Measurements from ENCODE around the gene HECTD1.
"Not testable (repeated sequence)": the region's sequence is repeated elsewhere in the genome, so short reads cannot be mapped to it uniquely, and the experiment has no call there.

Gene HECTD1

DNA sequence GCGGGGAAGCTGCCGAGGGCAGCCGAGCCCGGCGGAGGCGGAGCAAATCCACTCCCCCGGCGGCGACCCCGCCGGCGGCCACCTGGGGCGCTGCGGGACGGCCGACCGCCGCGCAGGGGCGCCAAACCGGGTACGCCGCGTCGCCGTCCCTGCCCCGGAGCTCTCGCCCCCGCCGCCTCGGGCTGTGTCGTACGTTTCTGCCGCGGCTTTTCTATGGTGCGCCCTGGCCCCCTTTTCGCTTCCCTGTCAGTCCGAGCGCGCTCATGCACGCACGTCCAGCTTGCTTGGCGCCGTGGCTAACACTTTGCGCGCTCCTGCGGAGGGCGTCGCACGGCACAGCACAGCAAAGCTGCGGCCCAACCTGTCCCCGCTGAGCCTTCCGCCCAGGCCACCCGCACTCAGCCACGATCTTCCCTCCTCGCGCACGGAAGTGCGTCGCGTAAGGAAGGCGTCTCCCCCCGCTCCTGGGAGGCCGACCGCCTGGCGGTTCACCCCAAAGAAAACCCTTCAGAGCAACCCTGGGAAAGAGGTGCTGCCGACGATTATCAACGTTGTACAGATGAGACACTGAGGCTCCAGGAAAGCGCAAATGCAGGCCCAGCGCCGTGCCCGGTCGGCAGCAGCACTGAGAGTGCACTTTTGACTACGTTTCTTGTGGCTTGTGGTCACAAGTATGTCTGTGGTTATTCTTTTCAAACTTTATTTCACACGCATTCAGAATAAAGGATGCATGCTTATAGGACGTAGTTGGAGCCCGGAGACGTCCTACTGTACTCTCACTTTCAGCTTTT lies at the start of gene HECTD1:
Gene HECTD1 (minus strand): TSS at position 39 of the 791 bp plus-strand sequence. CDS start 1,857 bp downstream, outside the sequence.
- peak; percentile 84 to 85 for DNase-seq (ENCODE audit: low read depth in 2 of 2)

DNA sequence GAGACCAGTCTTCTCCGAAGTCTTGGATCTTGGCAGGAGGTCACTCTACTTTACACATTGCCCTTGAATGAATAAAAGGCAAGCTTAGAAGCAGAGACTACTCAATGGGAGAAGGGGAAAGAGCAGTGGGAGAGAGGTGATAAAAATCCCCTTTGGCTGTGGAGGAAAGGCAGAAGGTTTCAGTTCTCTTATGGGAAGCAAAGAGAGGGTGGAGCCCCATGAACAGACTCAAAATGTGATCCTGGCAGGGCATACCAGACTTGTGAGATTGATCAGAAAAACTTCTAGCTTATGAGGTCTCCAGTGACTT lies 49.6 kb upstream of the HECTD1 start:
- no peak for DNase-seq (ENCODE audit: low read depth in 2 of 2)

DNA sequence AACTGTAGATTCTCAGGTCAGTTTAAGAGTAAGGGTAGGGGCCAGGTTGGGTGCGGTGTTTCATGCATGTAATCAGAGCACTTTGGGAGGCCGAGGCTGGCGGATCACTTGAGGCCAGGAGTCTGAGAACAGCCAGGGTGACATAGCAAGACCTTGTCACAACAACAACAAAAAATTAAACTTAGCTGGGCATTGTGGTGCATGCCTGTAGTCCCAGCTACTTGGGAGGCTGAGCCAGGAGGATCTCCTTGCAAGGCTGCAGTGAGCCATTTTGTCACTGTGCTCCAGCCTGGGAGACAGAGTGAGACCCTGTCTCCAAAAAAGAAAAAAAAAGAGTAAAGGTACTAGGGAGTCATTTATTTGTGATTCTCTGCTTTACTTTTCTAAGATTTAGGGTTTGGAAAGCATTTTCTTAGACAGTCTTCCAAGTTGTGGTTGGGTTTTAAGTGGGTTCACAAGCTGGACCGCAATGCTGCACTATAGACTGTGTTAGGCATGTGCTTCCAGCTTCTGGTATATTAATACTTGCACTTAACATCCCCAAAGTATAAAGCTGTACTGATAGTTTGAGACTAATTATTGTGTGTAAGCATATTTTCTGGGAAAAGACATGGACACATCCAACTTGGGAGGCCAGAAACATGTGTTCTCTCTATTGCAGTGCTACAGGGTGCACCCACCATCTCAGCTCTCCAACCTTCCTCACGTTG lies 49.1 kb upstream of the HECTD1 start:
- DNase-seq (ENCODE audit: low read depth in 2 of 2) = no peak

DNA sequence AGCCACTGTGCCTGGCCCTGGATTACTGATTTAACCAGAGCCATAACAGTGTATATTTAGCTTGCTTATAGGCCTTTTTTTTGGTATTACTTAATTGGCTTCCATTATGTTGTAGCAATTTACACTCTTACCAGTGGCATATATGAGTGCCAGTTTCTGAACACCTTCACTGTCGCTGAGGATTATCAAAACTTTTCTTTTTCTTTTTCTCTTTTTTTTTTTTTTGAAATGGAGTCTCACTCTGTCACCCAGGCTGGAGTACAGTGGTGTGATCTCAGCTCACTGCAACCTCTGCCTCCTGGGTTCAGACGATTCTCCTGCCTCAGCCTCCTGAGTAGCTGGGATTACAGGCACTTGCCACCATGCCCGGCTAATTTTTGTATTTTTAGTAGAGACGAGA lies 48.3 kb upstream of the HECTD1 start:
- not testable (repeated sequence) for DNase-seq (ENCODE audit: low read depth in 2 of 2)

DNA sequence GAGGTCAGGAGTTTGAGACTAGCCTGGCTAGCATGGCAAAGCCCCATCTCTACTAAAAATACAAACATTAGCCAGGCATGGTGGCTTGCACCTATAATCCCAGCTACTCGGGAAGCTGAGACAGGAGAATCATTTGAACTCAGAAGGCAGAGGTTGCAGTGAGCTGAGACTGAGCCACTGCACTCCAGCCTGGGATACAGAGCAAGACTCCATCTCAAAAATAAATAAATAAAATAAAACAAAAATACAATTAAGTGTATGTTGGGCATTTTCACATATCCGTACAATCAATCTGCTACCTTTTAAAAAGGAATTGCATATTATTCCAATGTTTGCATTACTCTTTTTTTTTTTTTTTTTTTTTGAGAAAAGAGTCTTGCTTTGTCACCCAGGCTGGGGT lies 47.7 kb upstream of the HECTD1 start:
- DNase-seq (ENCODE audit: low read depth in 2 of 2) = no peak

DNA sequence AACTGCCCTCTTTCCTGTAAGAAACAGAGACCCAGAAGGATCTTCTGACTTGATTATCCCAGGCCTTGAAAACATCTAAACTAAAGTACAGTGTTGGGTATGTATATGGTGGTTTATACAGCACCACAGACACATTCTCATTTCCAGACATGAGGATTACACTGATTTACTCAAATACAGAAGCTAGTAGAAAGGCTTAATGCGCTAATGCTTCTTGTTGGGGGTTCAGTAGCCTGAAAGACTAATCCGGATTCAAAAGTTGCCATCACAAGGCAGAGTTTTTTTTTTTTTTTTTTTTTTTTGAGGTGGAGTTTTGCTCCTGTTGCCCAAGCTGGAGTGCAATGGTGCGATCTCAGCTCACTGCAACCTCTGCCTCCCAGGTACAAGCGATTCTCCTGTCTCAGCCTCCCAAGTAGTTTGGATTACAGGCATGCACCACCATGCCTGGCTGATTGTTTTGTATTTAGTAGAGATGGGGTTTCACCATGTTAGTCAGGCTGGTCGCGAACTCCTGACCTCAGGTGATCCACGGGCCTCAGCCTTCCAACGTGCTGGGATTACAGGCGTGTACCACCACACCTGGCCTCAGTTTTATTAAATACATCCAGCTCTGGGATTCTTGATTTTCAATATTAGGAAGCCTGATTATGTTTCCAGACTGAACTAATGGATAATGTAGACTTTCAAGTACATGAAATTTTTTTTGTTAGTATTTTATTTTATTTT lies 46.3 kb upstream of the HECTD1 start:
- no peak for DNase-seq (ENCODE audit: low read depth in 2 of 2)

DNA sequence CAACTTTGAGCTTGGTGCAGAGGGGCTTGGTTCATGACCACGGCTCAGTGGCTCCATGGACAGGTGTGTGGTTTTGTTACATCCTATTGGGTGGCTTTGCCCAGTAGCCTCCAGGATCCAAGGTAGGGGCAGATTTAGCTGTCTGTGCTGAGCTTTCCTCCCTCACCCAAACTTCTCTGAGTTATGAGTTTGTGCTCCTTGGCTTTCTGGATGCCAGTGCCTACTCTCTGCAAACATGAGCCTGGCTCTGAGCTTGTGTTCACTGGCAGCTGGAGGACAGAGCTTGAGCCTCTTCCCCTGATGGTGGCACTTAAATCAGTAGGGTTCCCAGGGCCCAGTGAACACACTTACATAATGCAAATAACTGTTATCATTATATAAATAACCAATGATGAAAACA lies 45.3 kb upstream of the HECTD1 start:
- no peak for DNase-seq (ENCODE audit: low read depth in 2 of 2)

DNA sequence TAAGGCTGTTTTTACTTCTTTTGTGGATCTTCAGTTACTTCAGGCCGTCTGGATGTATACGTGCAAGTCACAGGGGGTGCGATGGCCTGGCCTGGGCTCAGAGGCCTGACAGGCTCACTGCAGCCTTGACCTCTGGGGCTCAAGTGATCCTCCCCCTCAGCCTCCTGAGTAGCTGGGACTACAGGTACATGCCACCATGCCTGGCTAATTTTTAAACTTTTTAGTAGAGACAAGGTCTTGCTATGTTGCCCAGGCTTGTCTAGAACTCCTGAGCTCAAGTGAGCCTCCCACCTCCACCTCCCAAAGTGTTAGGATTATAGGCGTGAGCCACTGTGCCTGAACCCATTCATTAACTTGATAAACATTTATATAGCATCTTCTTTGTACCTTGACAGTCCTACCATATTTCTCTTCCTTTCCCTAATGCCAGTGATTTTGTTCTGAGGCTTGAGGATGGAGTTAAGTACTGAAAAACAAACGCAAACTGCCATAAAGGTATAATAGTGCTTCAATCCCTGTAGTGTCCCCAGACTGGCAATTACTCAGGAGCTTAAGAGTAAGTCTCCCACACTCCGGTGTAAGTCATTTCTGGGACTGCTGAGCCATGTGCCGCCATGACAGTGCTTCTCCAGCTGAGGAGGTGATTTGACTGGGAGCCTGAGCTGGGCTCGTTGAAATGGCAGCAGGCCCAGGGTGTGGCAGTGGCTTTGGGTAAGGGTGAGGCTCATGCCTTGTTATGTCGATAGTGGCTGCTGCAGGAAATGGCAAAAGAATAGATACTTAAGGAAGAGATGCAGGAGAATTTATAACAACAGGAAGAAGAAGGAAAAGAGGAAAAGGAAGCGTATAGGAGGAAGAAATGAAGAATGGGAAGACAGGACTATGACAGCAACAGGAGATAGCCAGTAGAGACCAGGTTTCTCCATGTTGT lies 43.7 kb upstream of the HECTD1 start:
- no peak for DNase-seq (ENCODE audit: low read depth in 2 of 2)

DNA sequence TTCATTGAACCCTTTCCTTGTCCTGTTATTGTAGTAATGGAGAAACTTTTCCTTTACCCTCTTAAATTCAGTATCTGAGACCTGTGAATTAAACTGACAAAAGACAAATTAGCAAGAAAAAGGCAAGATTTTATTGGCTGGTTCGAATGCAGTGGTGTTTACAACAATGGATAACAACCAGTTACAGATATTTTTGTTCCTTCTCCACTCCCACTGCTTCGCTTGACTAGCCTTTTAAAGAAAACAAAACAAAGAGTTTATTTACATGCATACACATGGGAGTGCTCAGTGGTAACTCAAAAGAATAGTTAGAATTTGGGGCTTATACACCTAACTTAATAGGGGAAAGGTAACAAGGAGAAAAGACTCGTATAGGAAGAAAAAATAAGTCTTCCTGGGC lies 37.0 kb upstream of the HECTD1 start:
- DNase-seq (ENCODE audit: low read depth in 2 of 2) = no peak

DNA sequence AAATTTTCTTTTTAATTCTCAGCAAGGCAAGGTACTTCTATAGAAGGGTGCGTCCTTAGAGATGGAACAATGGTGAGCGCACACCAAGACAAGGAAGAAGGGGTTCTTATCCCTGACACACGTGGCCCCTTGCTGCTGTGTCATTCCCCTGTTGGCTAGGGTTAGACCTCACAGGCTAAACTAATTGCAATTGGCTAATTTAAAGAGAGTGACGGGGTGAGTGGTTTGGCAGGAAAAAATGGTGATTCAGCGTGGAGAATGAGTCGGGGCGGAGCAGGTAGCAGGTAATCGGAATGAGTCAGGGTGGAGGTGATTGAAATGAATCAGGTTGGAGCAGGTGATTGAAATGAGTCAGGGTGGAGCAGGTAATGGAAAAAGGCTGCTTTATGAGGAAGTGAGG lies 36.3 kb upstream of the HECTD1 start:
- DNase-seq (ENCODE audit: low read depth in 2 of 2) = peak in 1 of 2 donors; percentile 23

DNA sequence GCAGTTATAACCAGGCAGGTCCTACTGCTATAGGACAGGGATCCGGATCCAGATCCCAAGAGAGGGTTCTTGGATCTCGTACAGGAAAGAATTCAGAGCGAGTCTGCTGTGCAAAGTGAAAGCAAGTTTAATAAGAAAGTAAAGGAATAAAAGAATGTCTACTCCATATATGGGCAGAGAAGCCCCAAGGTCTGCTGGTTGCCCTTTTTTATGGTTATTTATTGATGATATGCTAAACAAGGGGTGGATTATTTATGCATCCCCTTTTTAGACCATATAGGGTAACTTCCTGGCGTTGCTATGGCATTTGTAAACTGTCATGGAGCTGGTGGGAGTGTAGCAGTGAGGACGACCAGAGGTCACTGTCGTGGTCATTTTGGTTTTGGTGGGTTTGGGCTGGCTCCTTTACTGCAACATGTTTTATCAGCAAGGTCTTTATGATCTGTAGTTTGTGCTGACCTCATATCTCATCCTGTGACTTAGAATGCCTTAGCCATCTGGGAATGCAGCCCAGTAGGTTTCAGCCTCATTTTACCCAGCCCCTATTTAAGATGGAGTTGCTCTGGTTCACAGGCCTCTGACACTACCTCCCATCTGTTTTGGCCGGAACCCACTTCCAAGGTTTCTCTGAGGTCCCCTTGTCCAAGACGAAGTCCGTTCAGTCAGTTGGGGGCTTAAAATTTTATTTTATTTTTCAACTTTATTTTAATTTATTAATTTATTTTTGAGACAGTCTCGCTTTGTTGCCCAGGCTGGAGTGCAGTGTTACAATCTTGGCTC lies 34.8 kb upstream of the HECTD1 start:
- not testable (repeated sequence) for DNase-seq (ENCODE audit: low read depth in 2 of 2)

DNA sequence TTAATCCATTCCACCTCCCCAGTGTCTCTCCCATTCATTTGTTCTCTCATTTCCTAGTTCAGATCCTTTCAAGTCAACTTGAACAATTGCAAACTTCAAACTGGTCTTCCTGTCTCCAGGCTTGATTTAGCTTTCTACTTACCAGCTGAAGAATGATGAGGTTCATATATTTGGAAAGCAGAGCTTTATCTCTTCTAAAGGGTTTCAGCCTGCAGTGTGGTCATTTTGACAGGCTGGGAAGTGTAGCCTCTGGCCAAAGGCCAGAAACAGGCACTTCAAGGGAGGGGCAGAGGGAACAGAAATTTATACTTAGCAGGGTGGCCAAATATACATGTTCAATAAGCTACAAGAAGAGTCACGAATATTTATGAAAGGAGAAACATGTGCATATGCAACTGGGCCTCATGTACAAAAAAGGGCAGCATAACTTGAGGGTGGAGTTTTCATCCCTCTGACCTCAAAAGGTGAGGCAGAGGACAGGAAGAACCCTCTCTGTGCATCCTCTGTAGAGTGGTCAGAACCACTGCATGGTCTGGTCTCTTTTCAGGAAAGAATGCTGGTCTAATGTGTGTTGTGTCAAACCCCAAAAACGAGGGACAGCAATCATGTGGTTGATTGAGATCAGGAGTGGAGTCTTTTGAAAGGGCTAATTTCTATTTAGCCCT lies 34.0 kb upstream of the HECTD1 start:
- DNase-seq (ENCODE audit: low read depth in 2 of 2) = no peak

DNA sequence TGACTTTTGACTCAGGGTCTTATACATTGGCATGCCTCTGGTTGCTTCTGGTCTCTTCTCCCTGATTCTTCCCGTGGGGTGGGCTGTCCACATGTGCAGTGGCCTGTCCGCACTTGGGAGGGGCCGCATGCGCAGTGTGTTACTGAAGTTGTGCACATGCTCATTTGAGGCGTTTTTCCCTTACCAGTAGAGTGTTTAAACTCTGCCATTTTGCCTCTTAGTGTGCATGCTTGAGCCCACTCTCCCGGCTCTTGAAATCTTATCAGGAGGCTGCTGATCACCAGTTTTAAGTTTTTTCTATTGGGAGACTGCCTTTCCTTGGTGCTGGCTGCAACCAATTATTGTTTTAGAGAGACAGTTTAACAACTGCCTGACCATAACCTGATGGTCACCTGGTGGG lies 32.1 kb upstream of the HECTD1 start:
- DNase-seq (ENCODE audit: low read depth in 2 of 2) = no peak

DNA sequence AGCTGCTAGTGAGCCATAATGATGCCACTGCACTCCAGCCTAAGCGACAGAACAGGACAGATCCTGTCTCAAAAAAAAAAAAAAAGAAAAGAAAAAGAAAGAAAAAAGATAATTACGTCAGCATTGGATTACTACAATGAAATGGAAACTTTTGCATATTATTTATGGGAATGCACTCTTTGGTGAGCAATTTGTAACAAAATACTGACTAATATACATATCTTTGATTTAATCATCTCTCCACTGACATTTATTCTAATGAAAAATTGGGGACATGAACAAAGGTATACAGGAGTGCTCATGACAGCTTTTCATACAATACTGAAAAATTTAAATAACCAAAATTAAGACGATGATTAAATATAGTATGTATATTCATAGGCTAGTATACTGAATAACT lies 27.9 kb upstream of the HECTD1 start:
- DNase-seq (ENCODE audit: low read depth in 2 of 2) = no peak

DNA sequence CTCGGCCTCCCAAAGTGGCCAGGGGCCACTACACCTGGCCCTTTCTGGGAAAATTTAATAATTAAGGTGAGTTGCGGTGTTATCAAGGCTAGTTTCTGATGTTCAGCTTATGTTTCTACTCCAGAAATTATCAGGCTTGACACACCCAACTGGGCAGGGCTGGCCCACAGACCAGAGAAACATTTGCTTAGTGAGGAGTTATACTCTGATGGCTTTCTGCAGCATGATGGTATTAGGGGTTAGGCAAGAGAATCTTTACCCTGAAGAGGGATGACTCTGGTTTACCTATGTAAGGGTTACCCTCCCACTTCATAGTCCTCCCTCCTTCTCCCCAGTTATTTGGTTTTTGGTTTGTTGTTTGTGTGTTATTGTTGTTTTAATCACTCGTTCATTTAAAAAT lies 24.5 kb upstream of the HECTD1 start:
- DNase-seq (ENCODE audit: low read depth in 2 of 2) = no peak

DNA sequence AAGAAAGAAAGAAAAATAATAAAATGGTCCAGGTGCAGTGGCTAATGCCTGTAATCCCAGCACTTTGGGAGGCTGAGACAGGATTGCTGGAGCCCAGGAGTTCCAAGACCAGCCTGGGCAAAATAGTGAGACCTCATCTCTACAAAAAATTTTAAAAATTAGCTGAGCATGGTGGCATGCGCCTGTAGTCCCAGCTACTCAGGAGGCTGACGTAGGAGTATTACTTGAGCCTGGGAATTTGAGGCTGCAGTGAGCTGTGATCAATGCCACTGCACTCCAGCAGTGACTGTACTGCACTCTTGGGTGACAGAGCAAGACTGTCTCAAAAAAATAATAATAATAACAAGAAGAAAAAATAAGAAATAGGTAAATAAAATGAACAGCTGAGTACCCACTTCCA lies 23.7 kb upstream of the HECTD1 start:
- DNase-seq (ENCODE audit: low read depth in 2 of 2) = not testable (repeated sequence)

DNA sequence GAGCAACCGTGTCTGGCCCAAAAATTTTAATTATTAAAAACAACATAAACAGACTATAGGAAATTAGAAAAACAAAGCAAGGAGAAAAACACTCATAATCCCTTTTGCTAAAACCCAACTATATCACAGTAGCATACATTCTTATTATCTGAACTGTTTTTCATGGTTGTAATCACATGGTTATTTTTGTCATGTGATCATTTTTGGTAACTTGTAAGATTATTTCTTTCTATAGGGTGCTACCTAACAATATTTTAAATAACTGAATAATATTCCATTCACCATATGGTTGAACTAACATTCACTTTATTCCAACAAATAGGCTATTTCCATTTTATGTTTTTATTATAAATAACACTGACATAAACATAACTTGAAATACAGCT lies 23.0 kb upstream of the HECTD1 start:
- no peak for DNase-seq (ENCODE audit: low read depth in 2 of 2)

DNA sequence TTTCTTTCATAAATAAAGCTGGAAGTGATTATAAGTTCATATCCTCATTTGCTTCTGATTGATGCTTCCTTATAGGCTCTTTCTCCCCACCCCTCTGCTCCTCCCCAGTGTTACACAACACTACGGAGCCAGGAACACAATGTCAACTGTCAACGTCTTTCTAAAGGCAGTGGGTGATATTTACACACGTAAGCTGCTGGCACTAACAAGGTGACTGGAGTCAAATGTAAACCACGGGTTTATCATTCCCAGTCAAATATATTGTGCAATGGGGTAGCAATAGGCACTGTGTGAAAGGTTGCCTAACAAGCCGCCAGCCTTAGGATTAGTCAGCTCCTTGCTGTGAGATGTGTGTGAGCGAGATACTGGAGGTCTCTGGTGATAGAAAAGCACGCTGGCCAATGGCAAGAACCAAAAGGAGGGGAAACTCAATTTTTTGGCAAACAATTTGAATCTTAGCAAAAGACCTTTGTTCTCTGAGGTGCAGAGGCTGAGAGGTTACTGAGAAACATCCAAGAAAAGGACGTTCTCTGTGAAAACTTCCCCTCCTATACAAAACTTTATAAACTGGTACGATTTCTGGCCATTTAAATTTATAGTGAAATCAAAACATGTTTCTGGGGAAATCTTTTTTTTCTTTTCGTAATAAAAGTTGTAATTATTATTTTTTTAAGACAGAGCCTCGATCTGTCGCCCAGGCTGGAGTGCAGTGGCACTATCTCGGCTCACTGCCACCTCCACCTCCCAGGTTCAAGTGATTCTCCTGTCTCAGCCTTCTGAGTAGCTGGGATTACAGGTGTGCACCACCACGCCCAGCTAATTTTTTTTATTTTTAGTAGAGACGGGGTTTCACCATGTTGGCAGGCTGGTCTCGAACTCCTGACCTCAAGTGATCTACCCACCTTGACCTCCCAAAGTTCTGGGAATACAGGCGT lies 22.3 kb upstream of the HECTD1 start:
- no peak for DNase-seq (ENCODE audit: low read depth in 2 of 2)

DNA sequence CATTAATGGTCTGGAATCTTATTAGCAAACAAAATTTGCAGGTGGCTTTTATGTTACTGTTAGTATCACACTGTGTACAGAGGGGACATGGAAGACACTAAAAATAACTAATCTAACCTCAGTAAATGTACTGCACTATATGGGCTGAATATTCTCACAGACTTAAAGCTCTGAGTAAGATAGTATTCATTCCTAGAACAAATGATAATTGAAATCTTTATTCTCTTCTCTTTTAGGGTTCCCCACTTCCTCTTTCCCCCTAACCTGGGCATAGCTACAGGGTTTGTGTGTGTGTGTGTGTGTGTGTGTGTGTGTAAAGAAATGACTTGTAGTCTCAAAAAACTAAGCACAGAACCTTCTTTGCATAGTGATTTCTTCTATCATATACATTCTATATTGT lies 21.4 kb upstream of the HECTD1 start:
- DNase-seq (ENCODE audit: low read depth in 2 of 2) = no peak

Data from stimulated activated CD4-positive, alpha-beta T cell treated with anti-CD3 and anti-CD28 coated beads, Interleukin-4, amount 100 ng/mL, for 48 hours (primary cell).